HG03196 (cell line): ENCODE data around the gene SOX12.
"Not testable (repeated sequence)": the region's sequence is repeated elsewhere in the genome, so short reads cannot be mapped to it uniquely, and the experiment has no call there.

Source experiments
- ATAC-seq: cut with Tn5 transposase; IDR thresholded peaks from one replicate; pipeline ENCODE4 v1.9.1; 2021; ENCODE audit not compliant: unreplicated experiment

Gene SOX12

DNA sequence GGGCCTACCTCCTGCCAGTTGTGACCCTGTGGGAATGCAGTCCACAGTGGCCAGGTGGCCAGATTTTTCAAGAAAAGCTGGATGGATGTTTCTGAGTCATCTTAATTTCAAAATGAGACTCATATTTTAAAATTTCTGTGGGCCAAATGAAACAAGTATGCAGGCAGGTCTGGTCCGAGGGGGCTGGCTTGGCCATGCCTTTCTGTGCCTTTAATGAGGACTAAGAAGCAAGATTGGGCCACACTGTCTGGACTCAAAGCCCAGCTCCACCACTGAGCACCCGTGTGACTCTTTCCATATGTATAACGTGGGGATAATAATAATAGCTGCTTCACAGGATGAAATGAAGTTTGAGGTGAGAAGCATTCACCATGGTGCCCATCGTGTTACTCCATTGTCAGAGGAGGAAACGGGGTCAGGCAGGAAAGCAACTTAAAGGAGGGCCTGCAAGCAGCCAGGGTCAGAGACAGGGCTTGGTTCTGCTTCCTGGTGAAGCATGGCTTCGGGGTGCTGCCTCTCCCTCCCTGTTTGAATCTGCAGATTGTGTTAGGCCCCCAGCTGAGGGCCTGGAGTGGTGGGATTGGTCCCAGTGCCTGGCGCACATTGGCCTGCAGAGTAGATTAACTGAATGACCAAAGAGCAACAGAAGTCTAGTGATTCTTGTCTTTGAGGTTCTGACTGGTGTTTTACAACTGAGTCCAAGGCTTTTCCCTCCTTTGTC lies 3.8 kb downstream of the SOX12 start:
- ATAC-seq: no peak

DNA sequence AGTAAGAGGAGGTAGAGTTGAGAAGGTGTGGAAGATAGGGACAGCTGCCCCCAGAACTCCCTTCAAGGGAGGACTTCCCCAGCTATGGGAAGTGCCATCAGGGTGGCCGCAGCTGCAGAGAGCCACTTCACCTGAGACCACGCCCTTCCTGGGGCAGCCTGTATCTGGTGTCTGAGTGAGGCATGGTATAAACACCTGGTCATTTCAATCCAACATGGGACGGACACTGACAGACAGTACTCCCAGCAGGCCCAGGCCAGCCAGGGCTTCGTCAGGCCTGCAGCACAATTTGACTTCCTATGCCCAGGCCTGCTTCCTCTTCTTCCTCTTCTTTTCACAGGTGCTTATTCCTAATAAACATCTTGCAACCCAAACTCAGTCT lies 4.5 kb downstream of the SOX12 start:
- ATAC-seq: no peak

DNA sequence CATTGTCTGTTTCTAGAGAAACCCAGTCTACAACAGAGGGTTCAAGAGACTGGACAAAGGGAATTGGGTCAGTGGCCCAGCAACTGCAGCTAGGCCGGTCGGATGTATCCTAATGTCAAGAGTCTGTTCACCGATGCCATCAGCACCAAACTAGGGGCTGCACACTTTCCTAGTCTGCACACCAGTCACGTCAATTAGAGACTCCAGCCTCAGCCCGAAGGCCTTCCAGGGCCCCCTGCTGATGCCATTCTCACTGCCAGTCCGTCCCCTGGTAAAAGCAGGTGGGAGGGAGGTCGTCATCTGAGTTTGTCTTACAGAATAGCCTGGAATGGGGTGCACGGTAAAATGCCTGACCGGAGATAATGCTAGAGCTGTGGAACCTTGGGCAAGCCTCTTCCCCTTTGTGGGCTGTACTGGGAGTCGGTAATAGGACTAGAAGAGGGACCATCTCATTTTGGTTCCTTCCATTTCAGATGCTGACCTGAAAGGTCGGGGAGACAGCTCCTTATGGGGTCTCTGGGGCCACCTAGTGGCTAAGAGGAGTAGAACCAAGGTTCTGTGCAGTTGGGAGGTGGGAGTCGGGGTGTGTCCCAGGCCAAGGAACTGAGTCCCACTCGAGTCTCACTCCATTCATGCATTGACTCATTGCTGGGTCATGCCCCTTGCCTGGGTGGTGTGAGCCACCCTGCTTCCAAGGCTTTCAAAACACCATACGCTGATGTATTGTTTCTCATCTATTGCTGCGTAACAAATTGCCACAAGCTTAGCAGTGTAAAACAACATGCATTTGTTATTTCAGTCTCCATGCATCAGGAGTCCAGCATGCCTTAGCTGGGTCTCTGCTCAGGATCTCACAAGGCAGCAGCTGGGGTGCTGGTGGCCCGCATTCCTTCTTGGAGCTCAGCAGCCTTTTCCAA lies 5.1 kb downstream of the SOX12 start:
- ATAC-seq: no peak

DNA sequence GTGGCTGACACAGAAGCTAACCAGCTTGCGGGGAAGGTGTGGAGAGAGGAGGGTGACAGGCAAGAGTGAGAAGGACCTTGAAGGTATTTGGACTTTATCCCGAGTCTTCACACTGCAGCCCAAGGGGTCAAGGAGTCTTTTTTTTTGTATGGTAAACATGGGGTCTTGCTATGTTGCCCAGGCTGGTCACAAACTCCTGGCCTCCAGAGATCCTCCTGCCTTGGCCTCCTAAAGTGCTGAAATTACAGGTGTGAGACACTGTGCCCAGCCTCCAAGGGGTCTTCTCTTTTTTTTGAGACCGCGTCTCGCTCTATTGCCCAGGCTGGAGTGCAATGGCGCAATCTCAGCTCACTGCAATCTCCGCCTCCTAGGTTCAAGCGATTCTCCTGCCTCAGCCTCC lies 9.2 kb downstream of the SOX12 start:
- no peak for ATAC-seq

DNA sequence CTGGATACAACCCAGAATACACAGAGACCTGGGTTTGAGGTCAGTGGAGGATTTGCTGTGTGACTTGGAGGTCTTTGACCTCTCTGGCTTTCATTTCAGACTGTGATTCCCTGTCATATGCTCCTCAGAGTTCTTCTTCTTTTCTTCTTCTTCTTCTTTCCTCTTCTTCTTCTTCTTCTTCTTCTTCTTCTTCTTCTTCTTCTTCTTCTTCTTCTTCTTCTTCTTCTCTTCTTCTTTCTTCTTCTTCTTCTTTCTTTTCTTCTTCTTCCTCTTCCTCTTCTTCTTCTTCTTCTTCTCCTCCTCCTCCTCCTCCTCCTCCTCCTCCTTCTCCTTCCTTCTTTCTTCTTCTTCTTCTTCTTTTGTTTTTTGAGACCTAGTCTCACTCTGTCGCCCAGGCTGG lies 10.7 kb downstream of the SOX12 start:
- not testable (repeated sequence) for ATAC-seq

DNA sequence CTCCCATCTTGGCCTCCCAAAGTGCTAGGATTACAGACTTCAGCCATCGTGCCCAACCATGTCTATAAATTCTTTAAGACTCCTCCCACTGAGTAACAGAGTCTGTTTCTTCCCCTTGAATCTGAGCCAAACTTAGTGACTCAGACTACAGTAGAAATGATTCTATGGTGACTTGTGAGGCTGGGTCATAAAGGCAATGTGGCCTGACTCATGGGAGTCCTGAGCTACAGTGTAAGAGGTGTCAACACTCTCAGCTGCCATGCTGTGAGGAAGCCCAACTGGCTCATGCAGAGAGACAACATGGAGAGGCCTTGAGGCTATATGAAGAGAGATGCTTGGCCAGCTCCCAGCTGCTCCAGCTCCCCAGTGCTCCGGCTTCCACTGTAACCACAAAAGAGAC lies 16.3 kb downstream of the SOX12 start:
- no peak for ATAC-seq

DNA sequence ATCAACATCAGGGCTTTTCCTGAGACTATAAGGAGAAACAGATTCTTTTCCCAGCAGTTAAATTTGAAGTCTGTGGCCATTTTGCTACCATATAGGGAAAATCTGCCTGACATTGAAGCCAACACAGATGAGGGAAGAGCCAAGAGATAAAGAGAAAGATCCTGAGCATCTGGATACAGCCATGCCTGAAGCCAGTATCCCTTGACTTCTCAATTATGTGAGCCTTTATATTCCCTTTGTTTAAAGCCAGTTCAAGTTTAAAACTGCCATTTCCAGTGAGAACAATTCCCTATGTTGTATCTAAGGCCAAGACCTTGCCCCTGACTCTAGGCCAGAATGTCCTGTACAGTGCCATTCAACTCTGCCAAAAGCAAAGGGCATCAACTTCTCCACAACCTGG lies 17.8 kb downstream of the SOX12 start:
- no peak for ATAC-seq

DNA sequence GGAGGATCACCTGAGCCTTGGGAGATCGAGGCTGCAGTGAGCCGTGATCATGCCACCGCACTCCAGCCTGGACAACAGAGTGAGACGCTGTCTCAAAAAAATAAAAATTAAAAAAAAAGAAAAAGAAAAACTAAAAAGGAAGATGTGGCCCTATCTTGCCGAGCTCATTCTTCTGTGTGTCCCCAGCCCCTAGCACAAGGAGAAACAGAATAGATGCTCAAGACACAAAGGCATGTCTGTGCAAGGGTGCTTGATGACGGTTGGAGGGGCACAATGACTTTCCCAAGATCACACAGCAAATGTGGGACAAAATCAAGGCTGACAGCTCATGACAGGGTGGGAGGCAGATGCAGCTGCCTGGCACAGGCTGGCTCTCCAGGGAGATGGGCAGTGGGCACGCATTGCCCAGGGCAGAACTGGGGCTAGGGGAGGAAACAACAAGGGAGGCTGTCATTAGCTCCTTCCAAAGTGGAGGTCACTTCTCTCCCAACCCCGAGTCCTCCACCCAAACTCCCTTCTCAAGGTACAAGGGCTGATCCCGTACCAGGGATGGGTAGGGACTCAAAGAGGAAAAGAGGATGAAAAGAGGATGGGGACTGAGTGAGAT lies 20.8 kb downstream of the SOX12 start:
- no peak for ATAC-seq

DNA sequence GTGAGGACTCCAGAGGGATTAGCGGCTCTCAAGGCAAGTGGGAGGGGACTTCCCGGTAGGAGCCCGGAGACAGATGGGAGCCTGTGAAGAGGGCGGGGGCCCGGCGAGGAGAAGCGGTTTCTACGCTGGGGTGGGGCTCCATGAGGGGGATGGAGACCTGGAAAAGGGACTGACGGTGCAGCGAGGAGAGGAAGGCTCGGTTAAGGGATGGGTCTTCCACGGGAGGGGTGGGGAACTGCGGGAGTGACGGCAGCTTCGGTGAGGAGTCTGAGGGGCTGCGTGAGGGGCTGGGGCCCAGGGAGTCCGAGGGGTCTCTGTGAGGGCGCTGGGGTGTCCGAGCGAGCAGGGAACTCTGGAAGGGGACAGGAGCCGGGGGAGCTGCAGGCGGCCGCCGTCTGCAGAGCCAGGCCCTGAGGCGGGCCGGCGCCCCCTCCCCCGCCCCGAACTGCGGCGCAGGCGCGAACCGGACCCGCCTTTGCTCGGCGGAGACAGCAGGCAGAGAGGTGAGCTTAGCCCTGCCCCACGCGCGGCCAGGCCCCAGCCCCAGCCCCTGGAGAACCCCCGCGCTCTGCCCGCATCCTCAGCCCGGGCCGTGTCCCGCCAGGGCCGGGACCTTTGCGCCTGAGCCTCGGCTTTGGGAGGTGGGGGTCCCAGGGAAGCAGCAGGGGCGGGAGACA lies 21.4 kb downstream of the SOX12 start, which contains the start of gene NRSN2:
NRSN2 (plus strand) TSS at position 472 of the 677 bp plus-strand sequence. CDS start 2,533 bp downstream, outside the sequence.
- ATAC-seq: no peak

DNA sequence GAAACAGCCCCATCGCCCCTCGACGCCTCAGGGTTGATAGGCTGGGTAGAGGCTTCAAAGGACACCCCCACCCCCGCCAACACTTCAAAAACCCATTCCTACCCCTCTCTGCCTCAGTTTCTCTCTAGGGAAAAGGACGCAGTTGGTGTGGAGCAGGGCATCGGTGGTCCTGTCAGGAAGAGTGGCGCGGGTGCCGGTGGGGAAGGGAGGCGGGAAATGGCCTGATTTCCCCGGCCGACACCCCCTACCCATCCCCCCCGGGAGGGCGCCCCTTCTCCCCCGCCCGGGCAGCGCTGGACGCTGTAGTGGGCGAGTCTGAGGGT lies 21.9 kb downstream of the SOX12 start:
- no peak for ATAC-seq

DNA sequence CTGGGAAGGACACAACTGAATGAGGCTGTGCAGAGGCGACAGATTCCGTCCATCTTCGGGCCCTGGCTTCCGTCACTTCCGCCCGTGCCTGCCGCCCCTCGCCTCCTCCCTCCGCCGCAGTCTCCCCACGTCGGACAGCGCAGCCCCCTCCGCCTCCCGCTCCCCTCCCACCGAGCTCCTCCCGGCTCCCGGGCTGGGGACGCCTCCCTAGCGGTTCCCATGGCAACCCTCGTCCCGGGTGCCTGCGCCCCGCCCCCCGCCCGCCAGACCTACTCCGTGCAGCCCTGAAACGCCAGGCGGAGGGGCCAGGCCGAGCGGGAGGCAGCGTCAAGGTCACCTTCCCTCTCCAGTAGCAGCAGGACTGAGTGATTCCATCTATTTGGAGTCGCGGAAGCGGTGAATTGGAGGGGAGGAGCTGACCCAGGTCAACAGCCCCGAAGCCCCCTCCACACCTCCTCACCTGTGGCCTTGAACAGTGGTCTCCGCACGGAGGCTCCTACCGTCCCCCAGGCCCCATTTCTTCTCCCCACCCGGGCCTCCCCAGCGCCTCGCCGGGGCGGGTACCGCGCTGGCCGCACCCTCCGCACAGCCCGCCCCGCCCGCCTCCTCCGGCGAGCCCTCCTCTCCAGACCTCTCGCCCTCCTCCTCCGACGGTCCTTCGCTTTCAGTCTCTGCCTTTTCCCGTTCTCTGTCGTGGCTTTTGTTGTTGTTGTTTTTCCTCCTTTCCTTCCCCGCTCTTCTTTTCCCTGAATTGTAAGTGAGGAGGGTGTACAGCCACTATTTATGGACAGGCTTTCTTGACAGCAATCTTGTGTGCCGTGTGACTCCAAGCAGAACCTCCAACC lies 22.5 kb downstream of the SOX12 start:
- ATAC-seq: peak; percentile 70

DNA sequence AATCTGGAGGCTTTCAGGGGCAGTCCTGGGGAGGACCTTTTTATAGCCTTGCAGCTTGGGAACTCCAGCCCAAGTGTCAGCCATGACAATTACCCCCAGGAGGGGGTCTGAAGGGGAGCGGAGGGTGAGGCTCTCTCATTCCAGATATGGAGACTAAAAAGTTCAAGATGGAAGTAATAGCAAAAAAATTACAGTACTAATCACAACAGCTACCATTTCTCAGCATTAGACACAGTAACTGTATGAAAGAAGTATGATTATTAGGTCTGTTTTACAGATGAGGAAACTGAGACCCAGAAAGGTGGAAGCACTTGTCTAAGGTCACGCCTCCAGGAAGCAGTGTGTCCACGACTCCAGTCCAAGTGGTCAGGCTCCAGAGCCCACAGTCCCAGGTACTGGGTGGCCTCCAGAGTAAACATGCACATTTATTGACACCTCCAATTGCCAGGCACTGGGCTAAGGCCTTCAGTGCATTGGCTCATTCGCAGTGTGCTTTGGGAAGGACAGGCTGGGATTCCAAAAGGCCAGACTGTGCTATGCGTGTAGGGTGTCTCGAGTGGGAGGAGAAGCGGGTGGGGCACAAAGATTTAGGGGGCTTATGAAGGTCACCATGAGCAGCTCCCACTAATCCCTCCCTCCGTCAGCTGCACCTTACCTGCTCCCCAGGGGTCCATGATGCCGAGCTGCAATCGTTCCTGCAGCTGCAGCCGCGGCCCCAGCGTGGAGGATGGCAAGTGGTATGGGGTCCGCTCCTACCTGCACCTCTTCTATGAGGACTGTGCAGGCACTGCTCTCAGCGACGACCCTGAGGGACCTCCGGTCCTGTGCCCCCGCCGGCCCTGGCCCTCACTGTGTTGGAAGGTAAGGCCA lies 23.9 kb downstream of the SOX12 start:
- ATAC-seq: no peak

DNA sequence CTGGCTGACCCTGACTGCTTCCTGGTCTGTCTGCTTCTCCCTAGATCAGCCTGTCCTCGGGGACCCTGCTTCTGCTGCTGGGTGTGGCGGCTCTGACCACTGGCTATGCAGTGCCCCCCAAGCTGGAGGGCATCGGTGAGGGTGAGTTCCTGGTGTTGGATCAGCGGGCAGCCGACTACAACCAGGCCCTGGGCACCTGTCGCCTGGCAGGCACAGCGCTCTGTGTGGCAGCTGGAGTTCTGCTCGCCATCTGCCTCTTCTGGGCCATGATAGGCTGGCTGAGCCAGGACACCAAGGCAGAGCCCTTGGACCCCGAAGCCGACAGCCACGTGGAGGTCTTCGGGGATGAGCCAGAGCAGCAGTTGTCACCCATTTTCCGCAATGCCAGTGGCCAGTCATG lies 27.8 kb downstream of the SOX12 start:
- no peak for ATAC-seq

DNA sequence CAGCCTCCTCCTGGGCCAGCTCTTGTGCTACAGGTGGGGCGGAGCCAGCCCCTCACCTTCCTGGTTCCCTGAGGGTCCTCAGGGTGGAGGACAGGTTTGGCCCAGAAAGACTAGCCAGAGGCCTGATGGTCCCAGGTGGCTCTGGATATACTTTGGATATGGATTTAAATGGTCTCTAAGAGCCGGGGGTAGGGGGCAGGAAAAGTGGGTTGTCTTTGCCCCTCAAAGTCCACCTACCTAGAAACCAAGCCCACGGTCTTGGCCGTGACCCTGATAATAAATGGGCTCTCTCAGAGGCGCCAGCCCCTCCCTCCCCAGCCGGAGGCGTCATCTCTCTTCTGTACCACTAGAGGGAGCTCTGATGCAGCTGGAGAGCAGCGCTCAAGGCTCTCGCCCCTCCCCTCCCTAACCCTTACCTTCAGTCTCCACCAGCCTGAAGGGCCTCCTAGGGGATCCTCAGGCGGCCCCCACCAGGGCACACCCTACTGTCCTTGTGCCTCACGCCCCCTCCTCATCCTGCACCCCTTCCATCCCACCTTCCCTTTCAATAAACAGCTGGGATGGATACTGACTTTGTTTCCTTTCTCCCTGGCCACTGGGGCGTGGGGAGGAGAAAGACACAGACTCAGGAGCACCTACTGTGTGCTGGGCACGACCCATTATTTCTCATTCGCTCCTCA lies 29.1 kb downstream of the SOX12 start:
- peak; percentile 76 for ATAC-seq

DNA sequence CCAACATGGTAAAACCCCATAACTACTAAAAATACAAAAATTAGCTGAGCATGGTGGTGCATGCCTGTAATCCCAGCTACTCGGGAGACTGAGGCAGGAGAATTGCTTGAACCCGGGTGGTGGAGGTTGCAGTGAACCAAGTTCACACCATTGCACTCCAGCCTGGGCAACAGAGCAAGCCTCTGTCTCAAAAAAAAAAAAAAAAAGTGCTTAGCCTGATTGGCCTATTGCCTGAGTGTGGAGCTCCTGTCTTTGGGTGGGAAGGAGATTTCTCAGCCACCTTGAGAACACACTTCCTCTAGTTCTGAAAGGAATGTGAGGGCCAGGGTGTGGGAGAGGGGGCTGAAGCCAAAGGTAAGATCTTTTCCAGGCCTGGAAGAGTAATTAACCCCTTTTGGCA lies 30.8 kb downstream of the SOX12 start:
- not testable (repeated sequence) for ATAC-seq

DNA sequence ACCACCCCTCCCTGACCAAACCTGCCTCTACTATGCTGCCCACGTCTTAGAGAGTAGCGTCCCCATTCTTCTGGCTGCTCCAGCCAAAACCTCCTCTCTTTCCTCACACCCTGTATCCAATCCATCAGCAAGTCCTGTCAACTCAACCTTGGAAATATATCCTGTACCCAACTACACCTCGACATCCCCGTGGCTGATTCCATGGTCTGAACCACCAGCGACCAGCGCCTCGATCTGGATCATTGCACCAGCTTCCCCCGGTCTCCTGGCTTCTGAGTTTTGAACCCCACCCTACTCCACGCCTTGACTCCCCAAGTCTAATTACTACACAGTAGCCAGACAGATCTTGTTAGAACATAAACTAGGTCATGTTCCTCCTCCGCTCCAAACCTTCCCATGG lies 31.4 kb downstream of the SOX12 start:
- ATAC-seq: no peak

DNA sequence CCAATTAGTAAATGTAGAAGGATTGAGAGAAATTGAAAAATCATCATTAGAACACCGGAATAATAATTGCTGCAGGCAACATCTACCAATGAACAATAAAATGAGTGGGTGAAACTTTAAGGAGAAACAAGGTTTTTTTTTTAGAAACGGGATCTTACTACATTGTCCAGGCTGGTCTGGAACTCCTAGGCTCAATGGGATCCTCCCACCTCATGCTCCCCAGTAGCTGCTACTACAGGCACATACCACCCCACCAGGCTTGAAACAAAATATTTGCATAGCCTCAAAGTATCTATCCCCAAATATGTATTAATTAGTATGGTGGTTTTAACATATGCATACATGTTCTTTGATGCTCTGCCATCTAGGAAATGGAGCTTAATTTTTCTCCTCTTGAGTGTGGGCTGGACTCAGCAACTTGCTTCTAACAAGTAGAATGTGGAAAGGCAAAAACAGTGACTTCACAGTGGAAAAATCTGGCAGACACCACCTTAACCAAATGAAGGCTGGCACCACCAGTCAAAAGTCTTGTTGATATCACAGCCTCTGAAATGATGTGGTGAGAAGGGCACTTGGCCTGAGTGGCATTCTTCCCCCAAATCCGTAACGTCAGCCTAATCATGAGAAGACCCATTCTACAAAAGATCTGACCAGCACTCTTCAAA lies 33.7 kb downstream of the SOX12 start:
- ATAC-seq: no peak

DNA sequence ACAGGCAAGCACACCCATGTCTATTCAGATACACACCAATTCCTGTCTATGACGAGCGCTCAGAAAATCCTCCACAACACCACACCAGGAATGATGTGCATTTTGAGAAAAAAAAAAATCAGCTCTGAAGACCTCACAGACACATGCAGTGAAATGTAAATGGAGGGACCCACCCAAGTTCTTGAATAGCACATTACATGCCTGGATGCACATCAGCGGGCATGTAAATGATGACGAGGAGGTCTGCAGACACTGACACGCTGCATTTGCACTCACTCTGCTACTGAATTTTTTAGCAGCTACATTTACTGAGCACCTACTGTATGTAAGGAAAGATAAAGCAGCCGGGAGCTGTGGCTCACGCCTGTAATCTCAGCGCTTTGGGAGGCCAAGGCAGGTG lies 36.2 kb downstream of the SOX12 start:
- no peak for ATAC-seq
